Right ventricle myocardium inferior (tissue), 1 donor: ENCODE results near the gene DLEU7. TPM values are rescaled to one million over a fixed set of nuclear protein-coding genes. Genes with fewer than 3 reads are reported as not detected.

ENCODE experiments used
- ATAC-seq: fragments of 200-7000 bp; cut with Tn5 transposase; one replicate; pipeline ENCODE4 v1.9.1; 2020; ENCODE audit warnings: mild to moderate bottlenecking, moderate library complexity
- DNase-seq: peaks from one replicate; pipeline ENCODE4 v3.0.0; 2021; ENCODE audit errors: missing footprints
- intact Hi-C: fragments of 100-400 bp; cut with DNase I; formaldehyde crosslinking; loops from one replicate; pipeline ENCODE4 v1.11.0; 2022
- long read RNA-seq: library from polyadenylated mRNA; unstranded; transcript quantifications from one replicate; pipeline ENCODE4 v2.0.0, GENCODE V29; 2021
- total RNA-seq: library from RNA; stranded (reverse); fragmentation: NEBNext Ultra II Directional; extraction: Animal tissue kit (Norgen Biotek cat#: 25700); gene quantifications from one replicate; pipeline ENCODE4 v1.2.1, GENCODE V29; 2021
- donor health status: DM: no; HTN: yes; CAD: no; lungs with severe emphysema.

DLEU7 gene
- total RNA-seq: not detected
- long read RNA-seq: 0 reads

DNA sequence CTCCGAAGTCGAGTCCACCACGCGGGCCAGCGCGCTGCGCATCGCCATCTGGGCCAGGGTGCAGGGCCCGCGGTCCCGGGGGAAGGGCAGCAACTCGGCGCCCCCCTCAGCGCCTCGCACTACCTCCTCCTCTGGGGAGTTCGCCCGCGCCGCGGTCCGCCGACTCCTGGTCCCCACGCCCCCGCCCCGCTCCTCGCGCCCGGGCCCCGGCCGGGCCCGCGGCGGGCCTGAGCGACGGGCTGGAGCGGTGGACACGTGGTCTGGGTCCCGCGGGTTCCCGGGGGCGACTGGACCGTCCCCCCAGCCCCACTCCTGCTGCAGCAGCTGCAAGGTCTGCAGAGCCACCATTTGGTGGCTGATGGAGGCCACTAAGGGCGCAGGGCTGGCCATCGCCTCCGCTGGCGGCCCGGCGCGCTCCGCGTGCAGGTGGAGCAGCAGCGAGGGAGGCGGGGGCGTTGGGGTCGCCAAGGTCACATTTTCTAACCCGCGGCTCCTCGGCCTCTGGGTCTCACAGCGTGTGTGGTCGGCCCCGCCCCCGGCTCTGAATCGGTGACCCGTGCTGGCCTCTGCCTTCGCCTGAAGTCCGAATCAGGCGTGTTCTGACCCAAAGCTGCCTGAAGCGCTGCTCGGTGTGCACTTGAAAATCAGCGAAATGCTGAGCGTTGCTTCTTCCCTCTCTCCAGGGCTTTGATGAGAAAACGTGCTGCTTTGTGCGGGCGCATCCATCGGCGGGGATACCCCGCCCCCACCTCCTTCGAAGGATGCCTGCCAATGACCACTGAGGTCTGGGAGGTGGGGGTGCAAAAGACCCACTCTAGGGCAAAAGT, at the start of gene DLEU7:
TSS of gene DLEU7 (minus strand) at position 436 of the 827 bp plus-strand sequence. CDS start at position 390, 46 bp downstream.
- ATAC-seq (no peak), DNase-seq (peak; percentile 64)
- intact Hi-C loops: no loop called here

DNA sequence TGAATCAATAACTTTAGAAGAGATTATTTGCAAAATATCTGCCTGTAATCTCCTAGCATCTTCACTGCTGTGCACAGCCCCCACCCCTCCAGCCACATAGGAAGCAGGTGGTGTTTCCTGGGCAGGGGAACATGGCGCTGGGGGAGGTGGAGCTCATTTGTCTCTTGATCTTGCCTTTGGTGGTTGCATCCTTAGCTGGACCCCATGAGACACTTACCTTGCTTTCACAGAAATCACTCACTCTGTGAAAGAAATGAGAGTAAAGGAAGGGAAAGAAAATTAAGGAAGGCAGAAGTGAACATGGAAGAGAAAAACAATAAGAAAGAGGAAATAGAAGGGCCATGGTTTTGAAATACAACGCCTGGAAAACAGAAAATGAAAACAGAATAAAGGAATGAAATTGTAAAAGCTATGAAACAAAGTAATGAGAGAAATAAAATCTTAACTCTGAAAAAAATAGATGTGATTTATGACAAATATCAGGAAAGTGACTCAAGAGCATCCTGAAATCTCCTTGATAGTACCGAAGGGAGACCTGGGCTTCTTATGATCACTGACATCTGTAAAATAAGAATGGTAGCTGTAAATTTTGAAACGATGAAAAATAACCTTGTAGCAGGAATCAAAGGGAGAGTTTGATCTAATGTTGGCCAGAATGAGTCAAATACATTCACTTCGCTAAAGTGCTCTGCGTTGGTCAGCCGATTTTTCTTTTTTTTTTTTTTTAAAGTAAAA, 48.9 kb upstream of the DLEU7 start:
- ATAC-seq (no peak), DNase-seq (no peak)
- intact Hi-C loops: no loop called here

DNA sequence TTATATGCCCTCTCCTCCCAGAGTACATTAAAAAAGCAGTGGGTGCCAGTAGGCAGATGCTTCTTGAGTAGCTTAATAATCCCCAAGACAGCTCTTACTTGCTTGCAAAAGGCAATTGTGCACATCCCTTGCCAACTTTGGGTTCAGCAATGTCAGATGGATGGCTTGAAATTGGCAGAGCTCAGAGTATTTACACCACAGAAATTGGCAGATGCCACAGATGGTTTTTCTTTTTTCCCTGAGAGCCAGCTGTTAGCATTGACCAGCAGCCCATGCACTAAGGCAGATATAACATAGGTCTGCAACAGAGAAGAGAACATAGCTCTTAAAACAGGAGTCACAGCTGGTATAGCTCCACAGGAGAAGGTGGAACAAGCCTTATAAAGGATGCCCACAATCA, 47.7 kb upstream of the DLEU7 start:
- DNase-seq (no peak), ATAC-seq (no peak)
- intact Hi-C loops: no loop called here

- intact Hi-C loops: no loop called here
- ATAC-seq (no peak), DNase-seq (no peak)
These were observed 45.8 kb upstream of the DLEU7 start for GRCh38 chr13:50889317-50889716.

- DNase-seq: no peak
- intact Hi-C loops: no loop called here
- ATAC-seq: no peak
These were observed 44.9 kb upstream of the DLEU7 start for GRCh38 chr13:50888362-50888761.

- ATAC-seq (no peak), DNase-seq (no peak)
- intact Hi-C loops: no loop called here
These were observed 43.7 kb upstream of the DLEU7 start for GRCh38 chr13:50887151-50887550.

DNA sequence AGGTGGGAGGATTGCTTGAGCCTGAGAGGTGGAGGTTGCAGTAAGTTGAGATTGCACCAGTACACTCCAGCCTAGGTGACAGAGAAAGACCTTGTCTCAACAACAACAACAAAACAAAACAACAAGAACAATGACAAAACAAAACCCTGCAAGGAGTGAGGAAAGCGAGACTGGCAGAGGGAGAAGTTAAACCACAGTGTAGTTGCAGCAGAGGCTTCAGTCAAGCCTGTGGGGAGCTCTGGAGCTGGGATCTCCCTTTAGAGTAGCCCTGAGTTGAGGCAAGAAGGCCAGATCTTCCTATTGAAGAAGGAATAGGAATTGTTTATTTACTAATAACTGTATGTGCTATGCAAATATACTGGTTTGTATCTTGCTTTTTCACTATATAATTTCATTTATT, 40.8 kb upstream of the DLEU7 start:
- intact Hi-C loops: no loop called here
- ATAC-seq (no peak), DNase-seq (no peak)

DNA sequence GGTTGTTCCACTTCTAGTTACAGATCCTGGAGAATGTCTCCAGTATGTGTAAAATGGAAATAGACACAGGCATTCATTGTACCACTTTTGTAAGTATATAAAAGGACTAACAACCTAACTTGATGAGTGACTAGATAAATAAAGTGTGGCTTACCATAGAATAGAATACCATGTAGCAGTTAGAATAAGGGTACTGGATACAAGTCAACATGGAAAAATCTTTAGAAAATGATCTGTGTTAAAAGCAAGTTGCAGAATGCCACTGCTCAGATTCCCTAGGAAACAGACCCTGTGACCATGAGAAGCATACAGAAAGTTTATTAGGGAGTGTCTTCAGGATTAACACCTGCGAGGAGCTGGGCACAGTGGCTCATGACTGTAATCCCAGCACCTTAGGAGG, 40.2 kb upstream of the DLEU7 start:
- ATAC-seq: no peak
- no peak for DNase-seq
- intact Hi-C loops: no loop called here

DNA sequence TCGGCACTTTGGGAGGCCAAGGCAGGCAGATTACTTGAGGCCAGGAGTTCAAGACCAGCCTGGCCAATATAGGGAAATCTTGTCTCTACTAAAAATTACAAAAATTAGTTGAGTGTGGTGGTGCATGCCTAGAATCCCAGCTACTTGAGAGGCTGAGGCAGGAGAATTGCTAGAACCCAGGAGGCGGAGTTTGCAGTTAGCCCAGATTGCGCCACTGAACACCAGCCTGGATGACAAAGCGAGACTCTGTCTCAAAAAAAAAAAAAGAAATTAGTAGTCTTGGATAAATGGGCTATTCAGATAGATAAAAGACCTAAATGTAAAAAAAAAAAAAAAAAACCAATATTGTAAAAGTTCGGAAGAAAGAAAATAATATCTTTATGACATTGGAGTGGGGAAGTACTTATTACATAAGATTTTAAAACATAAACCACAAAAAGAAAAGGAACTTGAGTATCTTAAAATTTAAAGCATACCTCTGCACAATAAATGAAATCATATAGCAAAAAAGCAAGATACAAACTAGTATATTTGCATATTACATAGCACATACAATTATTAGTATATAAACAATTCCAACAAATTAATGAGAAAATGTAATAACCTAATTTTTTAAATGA, 39.4 kb upstream of the DLEU7 start:
- ATAC-seq: no peak
- no peak for DNase-seq
- intact Hi-C loops: no loop called here

GRCh38 chr13:50873991-50874390, 30.5 kb upstream of the DLEU7 start:
- no peak for ATAC-seq
- no peak for DNase-seq
- intact Hi-C loops: no loop called here

GRCh38 chr13:50873467-50873866, 30.0 kb upstream of the DLEU7 start:
- intact Hi-C loops: no loop called here
- DNase-seq (no peak), ATAC-seq (no peak)

GRCh38 chr13:50871405-50871804, 27.9 kb upstream of the DLEU7 start:
- ATAC-seq (no peak), DNase-seq (no peak)
- intact Hi-C loops: no loop called here

DNA sequence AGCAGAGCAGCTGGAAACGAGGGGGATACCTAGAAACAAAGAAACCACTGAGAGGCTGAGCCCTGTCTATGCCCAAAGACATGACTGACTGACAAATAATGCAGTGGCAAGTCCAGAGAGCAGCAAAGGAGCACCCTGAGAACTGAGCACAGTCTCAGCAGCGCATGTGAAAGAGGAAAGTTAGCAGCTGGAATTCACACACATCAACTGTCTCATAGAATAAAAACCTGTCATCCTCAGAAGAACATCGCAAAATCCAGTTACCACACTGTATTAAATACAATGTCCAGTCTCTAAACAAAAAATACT, 24.1 kb upstream of the DLEU7 start:
- no peak for DNase-seq
- intact Hi-C loops: no loop called here

DNA sequence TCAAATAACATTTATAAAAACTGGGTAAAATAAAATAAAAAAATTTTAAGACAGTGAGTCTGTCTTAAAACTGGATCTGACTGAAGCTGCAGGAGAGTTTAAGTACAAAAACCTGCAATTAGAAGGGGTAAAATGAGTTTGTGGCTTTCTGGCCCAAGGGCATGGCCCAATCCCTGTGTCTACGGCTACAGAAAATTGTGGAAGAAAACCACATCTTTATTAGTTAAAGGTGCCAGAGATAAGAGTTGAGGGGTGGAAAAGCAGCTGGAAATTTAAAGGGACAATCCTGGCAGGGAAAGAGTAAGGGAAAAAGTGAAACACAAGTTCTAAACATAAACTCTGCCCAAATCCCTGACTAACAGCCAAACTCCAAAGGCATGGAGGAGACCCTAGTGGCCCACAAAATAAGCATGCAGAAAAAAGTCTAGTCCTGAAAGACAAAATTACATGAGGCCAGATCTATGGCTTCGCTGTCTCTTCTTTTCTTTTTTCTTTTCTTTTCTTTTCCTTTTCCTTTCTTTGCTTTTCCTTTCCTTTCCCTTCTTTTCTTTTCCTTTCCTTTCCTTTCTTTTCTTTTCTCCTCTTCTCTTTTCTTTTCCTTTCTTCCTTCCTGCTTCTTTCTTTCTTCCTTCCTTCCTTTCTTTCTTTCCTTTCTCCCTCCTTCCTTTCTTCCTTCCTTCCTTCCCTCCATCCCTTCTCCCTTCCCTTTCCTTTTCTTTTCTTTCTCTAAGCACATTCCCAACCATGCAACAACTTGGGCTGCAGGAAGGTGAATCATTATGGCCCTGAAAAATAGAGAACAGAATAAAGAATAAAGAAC, 23.5 kb upstream of the DLEU7 start:
- intact Hi-C loops: no loop called here
- ATAC-seq: no peak
- DNase-seq: no peak

More for the DNA sequence above, 24.1 kb upstream of the DLEU7 start:
- ATAC-seq: no peak

GRCh38 chr13:50864492-50864891, 21.0 kb upstream of the DLEU7 start:
- ATAC-seq: no peak
- intact Hi-C loops: no loop called here
- no peak for DNase-seq

DNA sequence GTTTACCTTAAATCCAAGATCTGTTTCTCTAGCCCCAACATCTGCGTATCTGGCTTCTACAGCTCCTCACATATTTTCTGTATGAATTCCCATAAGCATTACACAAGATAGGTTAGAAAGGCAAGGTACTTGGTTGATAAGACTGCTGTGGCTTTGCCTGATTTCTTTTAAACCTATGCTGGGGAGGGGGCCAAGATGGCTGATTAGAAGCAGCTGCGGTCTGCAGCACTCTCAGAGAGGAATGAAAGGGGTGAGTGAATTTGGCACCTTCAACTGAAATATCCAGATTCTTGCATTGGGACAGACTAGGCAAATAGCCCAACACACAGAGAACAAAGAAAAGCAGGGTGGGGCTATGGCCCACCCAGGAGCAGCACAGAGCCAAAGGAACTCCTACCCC, 12.2 kb upstream of the DLEU7 start:
- intact Hi-C loops: no loop called here
- DNase-seq (no peak), ATAC-seq (no peak)

GRCh38 chr13:50850445-50850844, 7.0 kb upstream of the DLEU7 start:
- intact Hi-C loops: no loop called here
- no peak for ATAC-seq
- no peak for DNase-seq

- intact Hi-C loops: no loop called here
- no peak for ATAC-seq
- DNase-seq: no peak
These were observed 4.0 kb upstream of the DLEU7 start for GRCh38 chr13:50847501-50847900.

- ATAC-seq: no peak
- intact Hi-C loops: no loop called here
- DNase-seq: no peak
These were observed 3.5 kb upstream of the DLEU7 start for GRCh38 chr13:50846861-50847475.
